Breast epithelium (tissue), 3 donors: ENCODE data around the gene LIMS1.

Experiments
- POLR2AphosphoS5 ChIP-seq, 3 donors: sonication (generic); formaldehyde crosslinking; IDR thresholded peaks; one replicate each; pipeline ENCODE4 v1.6.1; 2017; ENCODE audit warnings: antibody characterized with exemption in 3 of 3
- TF ChIP-seq, protein P1 (sequence below), 3 donors: fragments of 450-650 bp; IDR thresholded peaks; one replicate each; pipeline ENCODE4 v1.5.1; 2016 to 2017; ENCODE audit warnings: antibody characterized with exemption in 3 of 3, mild to moderate bottlenecking in 3 of 3, moderate library complexity in 3 of 3

DNA sequence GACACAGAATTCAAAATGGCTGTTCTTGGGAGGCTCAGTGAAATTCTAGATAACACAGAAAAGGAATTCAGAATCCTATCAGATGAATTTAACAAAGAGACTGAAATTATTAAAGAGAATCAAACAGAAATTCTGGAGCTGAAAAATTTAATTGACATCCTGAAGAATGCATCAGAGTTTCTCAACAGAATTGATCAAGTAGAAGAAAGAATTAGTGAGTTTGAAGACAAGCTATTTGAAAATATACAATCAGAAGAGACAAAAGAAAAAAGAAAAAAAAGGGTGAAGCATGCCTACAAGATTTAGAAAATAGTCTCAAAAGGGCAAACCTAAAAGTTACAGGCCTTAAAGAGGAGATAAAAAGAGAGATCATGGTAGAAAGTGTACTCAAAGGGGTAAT is 173.0 kb downstream of the LIMS1 start:
- TF ChIP-seq, protein P1, sequence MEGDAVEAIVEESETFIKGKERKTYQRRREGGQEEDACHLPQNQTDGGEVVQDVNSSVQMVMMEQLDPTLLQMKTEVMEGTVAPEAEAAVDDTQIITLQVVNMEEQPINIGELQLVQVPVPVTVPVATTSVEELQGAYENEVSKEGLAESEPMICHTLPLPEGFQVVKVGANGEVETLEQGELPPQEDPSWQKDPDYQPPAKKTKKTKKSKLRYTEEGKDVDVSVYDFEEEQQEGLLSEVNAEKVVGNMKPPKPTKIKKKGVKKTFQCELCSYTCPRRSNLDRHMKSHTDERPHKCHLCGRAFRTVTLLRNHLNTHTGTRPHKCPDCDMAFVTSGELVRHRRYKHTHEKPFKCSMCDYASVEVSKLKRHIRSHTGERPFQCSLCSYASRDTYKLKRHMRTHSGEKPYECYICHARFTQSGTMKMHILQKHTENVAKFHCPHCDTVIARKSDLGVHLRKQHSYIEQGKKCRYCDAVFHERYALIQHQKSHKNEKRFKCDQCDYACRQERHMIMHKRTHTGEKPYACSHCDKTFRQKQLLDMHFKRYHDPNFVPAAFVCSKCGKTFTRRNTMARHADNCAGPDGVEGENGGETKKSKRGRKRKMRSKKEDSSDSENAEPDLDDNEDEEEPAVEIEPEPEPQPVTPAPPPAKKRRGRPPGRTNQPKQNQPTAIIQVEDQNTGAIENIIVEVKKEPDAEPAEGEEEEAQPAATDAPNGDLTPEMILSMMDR (IDR thresholded peaks at IDR 0.05), result no peak
- TF ChIP-seq POLR2AphosphoS5 (IDR thresholded peaks at IDR 0.05), result no peak
